GM12878 (cell line): ENCODE measurements around the gene TESPA1. TPM values are rescaled to one million over a fixed set of nuclear protein-coding genes. Genes with fewer than 3 reads are reported as not detected.
A peak's percentile ranks its signal among the peaks of the same experiment; 100 is the strongest.

ENCODE experiments used
- CBX3 ChIP-seq: fragments of 200-600 bp; sonication (generic); IDR thresholded peaks from 2 replicates; pipeline ENCODE4 v1.6.1; 2016; ENCODE audit warnings: low read depth, borderline replicate concordance
- CHD1 ChIP-seq: IDR thresholded peaks from 2 replicates; pipeline ENCODE4 v1.6.1; 2012; ENCODE audit warnings: low read depth, low read length, improper control_type of control experiment
- CUX1 ChIP-seq: IDR thresholded peaks from 2 replicates; pipeline ENCODE4 v1.6.1; 2012; ENCODE audit warnings: improper control_type of control experiment, low read depth, low read length; ENCODE audit not compliant: insufficient replicate concordance
- FOS ChIP-seq: IDR thresholded peaks from 3 replicates; pipeline ENCODE4 v1.6.1; 2011; ENCODE audit warnings: borderline replicate concordance; ENCODE audit not compliant: insufficient read length; ENCODE audit errors: extremely low read depth
- LARP7 ChIP-seq: fragments of 450-650 bp; IDR thresholded peaks from 2 replicates; pipeline ENCODE4 v1.6.1; 2017; ENCODE audit warnings: mild to moderate bottlenecking
- MEF2A ChIP-seq: IDR thresholded peaks from 2 replicates; pipeline ENCODE4 v1.6.1; 2011; ENCODE audit warnings: low read depth, mild to moderate bottlenecking, low read length, moderate library complexity; ENCODE audit not compliant: insufficient read depth
- NR2C2 ChIP-seq: IDR thresholded peaks from 2 replicates; pipeline ENCODE4 v1.6.1; 2011; ENCODE audit warnings: borderline replicate concordance, low read depth; ENCODE audit not compliant: control insufficient read depth, insufficient read length
- RBBP5 ChIP-seq: fragments of 200-600 bp; sonication (generic); conservative IDR thresholded peaks from 2 replicates; pipeline ENCODE4 v1.6.1; 2016
- RCOR1 ChIP-seq: conservative IDR thresholded peaks from 2 replicates; pipeline ENCODE4 v1.6.1; 2012; ENCODE audit warnings: low read depth, low read length, improper control_type of control experiment
- RELB ChIP-seq: fragments of 450-650 bp; IDR thresholded peaks from 2 replicates; pipeline ENCODE4 v1.6.1; 2017; ENCODE audit warnings: low read depth, mild to moderate bottlenecking, moderate library complexity
- SPI1 ChIP-seq: IDR thresholded peaks from 2 replicates; pipeline ENCODE4 v1.6.1; 2011; ENCODE audit warnings: low read depth, mild to moderate bottlenecking, low read length, moderate library complexity, borderline replicate concordance; ENCODE audit not compliant: insufficient read depth
- ZBTB4 ChIP-seq: fragments of 450-650 bp; formaldehyde crosslinking; IDR thresholded peaks from 2 replicates; pipeline ENCODE4 v1.4.0; 2022; ENCODE audit warnings: mild to moderate bottlenecking, moderate library complexity
- ZNF622 ChIP-seq: fragments of 450-650 bp; IDR thresholded peaks from 2 replicates; pipeline ENCODE4 v1.6.1; 2017; ENCODE audit warnings: mild to moderate bottlenecking, inconsistent platforms
- ZNF687 ChIP-seq: fragments of 450-650 bp; IDR thresholded peaks from 2 replicates; pipeline ENCODE4 v1.6.1; 2017; ENCODE audit warnings: mild to moderate bottlenecking, moderate library complexity
- polyA plus RNA-seq, 11 experiments: library from polyadenylated mRNA; depleted of rRNA in 4 of 11; unstranded in 6 of 11; stranded (reverse) in 5 of 11; fragments of >200 nt; fragmentation: Nextera tagmentation in 4 of 11; fragmentation: Illumina TruSeq in 1 of 11; extraction: Ambion mirVana in 4 of 11; extraction: Trizol in 1 of 11; gene quantifications; 1 replicate in 1 of 11; 2 replicates in 10 of 11; pipeline versions ENCODE4 v1.2.1 to v1.2.3, GENCODE V29; 2011 to 2016; ENCODE audit warnings: inconsistent platforms in 2 of 11, missing spikeins in 2 of 11, low read depth in 1 of 11
- total RNA-seq, 4 experiments: library from RNA; depleted of rRNA in 3 of 4; stranded (reverse); fragments of >200 nt in 3 of 4; fragmentation: Illumina TruSeq in 1 of 4; extraction: Trizol in 1 of 4; gene quantifications; 2 replicates each; pipeline versions ENCODE4 v1.2.1 to v1.2.3, GENCODE V29; 2013 to 2021

Gene TESPA1
- total and polyA plus RNA-seq, 10 of the 15 experiments (the other 5 are each of a cell fraction or from before 2014, with no cell fraction given) = 13.8 to 56.2 (median 23.9) TPM

GRCh38 chr12:54959291-54960018 is 25.1 kb downstream of the TESPA1 start (continued):
- TF ChIP-seq ZNF687 (no peak), SPI1 (no peak), CHD1 (no peak), LARP7 (no peak), CUX1 (no peak), RCOR1 (no peak), FOS (no peak), NR2C2 (no peak), MEF2A (0 out of 2 replicates have a peak, but pooled peaks have one; percentile 49), RELB (peak; percentile 57; the same call in 1 of the 2 replicates), RBBP5 (no peak), ZNF622 (no peak), CBX3 (no peak), ZBTB4 (CRISPR knock-in tag) (no peak)
